ENCODE measurements around the gene KSR1.

KSR1 gene

GRCh38 chr17:27564463-27564862 is 108.2 kb downstream of the KSR1 start:
- Histone ChIP-seq H3K27me3 (ENCODE audit: insufficient read depth, low read length) (no peaks in the 10 kb centered on the region), H3K36me3 (ENCODE audit: insufficient read depth, low read length) (no peaks in the 10 kb centered on the region)

GRCh38 chr17:27565874-27566670 is 109.8 kb downstream of the KSR1 start:
- no peak overlapping the region for H3K4me3 ChIP-seq (ENCODE audit: low read length)
- no peak overlapping the region for H2AFZ ChIP-seq (ENCODE audit: low read depth, low read length)
- H3K27me3 ChIP-seq (ENCODE audit: insufficient read depth, low read length) = no peaks in the 10 kb centered on the region
- no peaks in the 10 kb centered on the region for H3K36me3 ChIP-seq (ENCODE audit: insufficient read depth, low read length)
- H3K4me1 ChIP-seq (ENCODE audit: insufficient read depth, low read length) = no peaks in the 10 kb centered on the region
- H3K9me3 ChIP-seq (ENCODE audit: low read length) = no peaks in the 10 kb centered on the region

More at GRCh38 chr17:27564463-27564862, 108.2 kb downstream of the KSR1 start:
- Histone ChIP-seq H2AFZ (ENCODE audit: low read depth, low read length) (no peak overlapping the region), H3K4me1 (ENCODE audit: insufficient read depth, low read length) (peaks cover 2% of the 10 kb centered on the region), H3K9me3 (ENCODE audit: low read length) (no peaks in the 10 kb centered on the region), H3K4me3 (ENCODE audit: low read length) (no peak overlapping the region)

GRCh38 chr17:27566671-27567562 is 110.7 kb downstream of the KSR1 start:
- H3K27me3 ChIP-seq (ENCODE audit: insufficient read depth, low read length) = no peaks in the 10 kb centered on the region
- no peaks in the 10 kb centered on the region for H3K4me1 ChIP-seq (ENCODE audit: insufficient read depth, low read length)
- H3K9me3 ChIP-seq (ENCODE audit: low read length) = no peaks in the 10 kb centered on the region
- no peak overlapping the region for H2AFZ ChIP-seq (ENCODE audit: low read depth, low read length)
- no peak overlapping the region for H3K4me3 ChIP-seq (ENCODE audit: low read length)
- no peaks in the 10 kb centered on the region for H3K36me3 ChIP-seq (ENCODE audit: insufficient read depth, low read length)

- no peaks in the 10 kb centered on the region for H3K36me3 ChIP-seq (ENCODE audit: insufficient read depth, low read length)
- no peaks in the 10 kb centered on the region for H3K4me1 ChIP-seq (ENCODE audit: insufficient read depth, low read length)
- no peaks in the 10 kb centered on the region for H3K9me3 ChIP-seq (ENCODE audit: low read length)
- H2AFZ ChIP-seq (ENCODE audit: low read depth, low read length) = no peak overlapping the region
- H3K27me3 ChIP-seq (ENCODE audit: insufficient read depth, low read length) = no peaks in the 10 kb centered on the region
- H3K4me3 ChIP-seq (ENCODE audit: low read length) = no peak overlapping the region
These were observed 111.3 kb downstream of the KSR1 start for GRCh38 chr17:27567563-27567859.

GRCh38 chr17:27568216-27568615 is 112.0 kb downstream of the KSR1 start:
- Histone ChIP-seq H3K27me3 (ENCODE audit: insufficient read depth, low read length) (no peaks in the 10 kb centered on the region), H3K9me3 (ENCODE audit: low read length) (no peaks in the 10 kb centered on the region), H2AFZ (ENCODE audit: low read depth, low read length) (no peak overlapping the region), H3K36me3 (ENCODE audit: insufficient read depth, low read length) (no peaks in the 10 kb centered on the region), H3K4me3 (ENCODE audit: low read length) (no peak overlapping the region), H3K4me1 (ENCODE audit: insufficient read depth, low read length) (no peaks in the 10 kb centered on the region)

- H3K27me3 ChIP-seq (ENCODE audit: insufficient read depth, low read length) = no peaks in the 10 kb centered on the region
- no peak overlapping the region for H3K4me3 ChIP-seq (ENCODE audit: low read length)
- no peaks in the 10 kb centered on the region for H3K9me3 ChIP-seq (ENCODE audit: low read length)
- H3K4me1 ChIP-seq (ENCODE audit: insufficient read depth, low read length) = no peaks in the 10 kb centered on the region
- no peaks in the 10 kb centered on the region for H3K36me3 ChIP-seq (ENCODE audit: insufficient read depth, low read length)
- H2AFZ ChIP-seq (ENCODE audit: low read depth, low read length) = no peak overlapping the region
These were observed 112.6 kb downstream of the KSR1 start for GRCh38 chr17:27568811-27569210.

GRCh38 chr17:27569257-27569722 is 113.0 kb downstream of the KSR1 start:
- Histone ChIP-seq H3K27me3 (ENCODE audit: insufficient read depth, low read length) (no peaks in the 10 kb centered on the region), H3K36me3 (ENCODE audit: insufficient read depth, low read length) (no peaks in the 10 kb centered on the region), H2AFZ (ENCODE audit: low read depth, low read length) (no peak overlapping the region), H3K4me1 (ENCODE audit: insufficient read depth, low read length) (no peaks in the 10 kb centered on the region), H3K4me3 (ENCODE audit: low read length) (no peak overlapping the region), H3K9me3 (ENCODE audit: low read length) (no peaks in the 10 kb centered on the region)

- H3K4me1 ChIP-seq (ENCODE audit: insufficient read depth, low read length) = no peaks in the 10 kb centered on the region
- no peaks in the 10 kb centered on the region for H3K27me3 ChIP-seq (ENCODE audit: insufficient read depth, low read length)
- H3K4me3 ChIP-seq (ENCODE audit: low read length) = no peak overlapping the region
- no peaks in the 10 kb centered on the region for H3K36me3 ChIP-seq (ENCODE audit: insufficient read depth, low read length)
- H2AFZ ChIP-seq (ENCODE audit: low read depth, low read length) = no peak overlapping the region
- H3K9me3 ChIP-seq (ENCODE audit: low read length) = no peaks in the 10 kb centered on the region
These were observed 113.8 kb downstream of the KSR1 start for GRCh38 chr17:27569884-27570577.

GRCh38 chr17:27570578-27570914 is 114.3 kb downstream of the KSR1 start:
- no peak overlapping the region for H2AFZ ChIP-seq (ENCODE audit: low read depth, low read length)
- no peaks in the 10 kb centered on the region for H3K27me3 ChIP-seq (ENCODE audit: insufficient read depth, low read length)
- H3K4me3 ChIP-seq (ENCODE audit: low read length) = no peak overlapping the region
- no peaks in the 10 kb centered on the region for H3K36me3 ChIP-seq (ENCODE audit: insufficient read depth, low read length)
- no peaks in the 10 kb centered on the region for H3K4me1 ChIP-seq (ENCODE audit: insufficient read depth, low read length)
- H3K9me3 ChIP-seq (ENCODE audit: low read length) = no peaks in the 10 kb centered on the region

- peaks cover 4% of the 10 kb centered on the region for H3K4me1 ChIP-seq (ENCODE audit: insufficient read depth, low read length)
- no peaks in the 10 kb centered on the region for H3K27me3 ChIP-seq (ENCODE audit: insufficient read depth, low read length)
- no peak overlapping the region for H3K4me3 ChIP-seq (ENCODE audit: low read length)
- H3K36me3 ChIP-seq (ENCODE audit: insufficient read depth, low read length) = no peaks in the 10 kb centered on the region
- H2AFZ ChIP-seq (ENCODE audit: low read depth, low read length) = no peak overlapping the region
- H3K9me3 ChIP-seq (ENCODE audit: low read length) = no peaks in the 10 kb centered on the region
These were observed 115.5 kb downstream of the KSR1 start for GRCh38 chr17:27571563-27572352.

GRCh38 chr17:27572665-27573064 is 116.4 kb downstream of the KSR1 start:
- Histone ChIP-seq H3K4me1 (ENCODE audit: insufficient read depth, low read length) (peaks cover 11% of the 10 kb centered on the region), H3K27me3 (ENCODE audit: insufficient read depth, low read length) (no peaks in the 10 kb centered on the region), H3K4me3 (ENCODE audit: low read length) (no peak overlapping the region), H3K9me3 (ENCODE audit: low read length) (no peaks in the 10 kb centered on the region), H2AFZ (ENCODE audit: low read depth, low read length) (no peak overlapping the region), H3K36me3 (ENCODE audit: insufficient read depth, low read length) (no peaks in the 10 kb centered on the region)

GRCh38 chr17:27573548-27573947 is 117.3 kb downstream of the KSR1 start:
- Histone ChIP-seq H3K4me3 (ENCODE audit: low read length) (no peak overlapping the region), H3K36me3 (ENCODE audit: insufficient read depth, low read length) (no peaks in the 10 kb centered on the region), H3K9me3 (ENCODE audit: low read length) (no peaks in the 10 kb centered on the region), H2AFZ (ENCODE audit: low read depth, low read length) (no peak overlapping the region), H3K4me1 (ENCODE audit: insufficient read depth, low read length) (peaks cover 11% of the 10 kb centered on the region), H3K27me3 (ENCODE audit: insufficient read depth, low read length) (no peaks in the 10 kb centered on the region)

All from neuron (in vitro differentiated cells).